Left ventricle myocardium inferior (tissue), 1 donor: ENCODE data around the gene HS3ST6. TPM values are rescaled to one million over a fixed set of nuclear protein-coding genes. Genes with fewer than 3 reads are reported as not detected.
"Not testable (repeated sequence)": the region's sequence is repeated elsewhere in the genome, so short reads cannot be mapped to it uniquely, and the experiment has no call there.

Source experiments
- DNase-seq: peaks from one replicate; pipeline ENCODE4 v3.0.0-alpha.2; 2020
- H3K27ac ChIP-seq: fragments of 200-600 bp; replicated peaks from 2 replicates; pipeline ENCODE4 v1.8.0; 2021
- H3K27me3 ChIP-seq: fragments of 200-600 bp; 2 replicates; pipeline ENCODE4 v1.8.0; 2021; ENCODE audit warnings: low read depth
- H3K36me3 ChIP-seq: fragments of 200-600 bp; 2 replicates; pipeline ENCODE4 v1.8.0; 2021
- H3K4me1 ChIP-seq: fragments of 200-600 bp; 2 replicates; pipeline ENCODE4 v1.8.0; 2021
- H3K4me3 ChIP-seq: fragments of 200-600 bp; 2 replicates; pipeline ENCODE4 v1.8.0; 2021; ENCODE audit warnings: mild to moderate bottlenecking, moderate library complexity
- H3K9me3 ChIP-seq: fragments of 200-600 bp; replicated peaks from 2 replicates; pipeline ENCODE4 v1.8.0; 2021
- CTCF ChIP-seq: fragments of 200-600 bp; IDR thresholded peaks from 2 replicates; pipeline ENCODE4 v1.8.0; 2021; ENCODE audit warnings: antibody characterized with exemption, mild to moderate bottlenecking, borderline replicate concordance
- intact Hi-C: fragments of 100-400 bp; cut with micrococcal nuclease; formaldehyde crosslinking; loops from one replicate; pipeline ENCODE4 v1.11.0; 2022
- total RNA-seq: library from RNA; stranded (reverse); fragmentation: NEBNext Ultra II Directional; extraction: Animal tissue kit (Norgen Biotek cat#: 25700); gene quantifications from one replicate; pipeline ENCODE4 v1.2.1, GENCODE V29; 2021
- donor health status: DM: no; HTN: yes; CAD: no; lungs with severe emphysema.

The HS3ST6 gene
- total RNA-seq, 1 donor from 2014 or later = not detected

GRCh38 chr16:1963806-1964505 lies 45.7 kb upstream of the HS3ST6 start:
- no peak for DNase-seq
- H3K36me3 ChIP-seq = peaks cover 28% of the 10 kb centered on the region
- peak overlapping the region; percentile 94 for H3K4me3 ChIP-seq
- no peak for TF ChIP-seq CTCF
- H3K27ac ChIP-seq = peak overlapping the region; percentile 97
- no peaks in the 10 kb centered on the region for H3K9me3 ChIP-seq
- intact Hi-C loops = no loop called here
- peaks cover 63% of the 10 kb centered on the region for H3K4me1 ChIP-seq
- H3K27me3 ChIP-seq = no peaks in the 10 kb centered on the region

- intact Hi-C loops, H3K4me3 ChIP-seq, DNase-seq, H3K27me3 ChIP-seq, H3K27ac ChIP-seq, H3K9me3 ChIP-seq: not testable (repeated sequence)
- H3K36me3 ChIP-seq = peaks cover 28% of the 10 kb centered on the region
- peaks cover 68% of the 10 kb centered on the region for H3K4me1 ChIP-seq
These were observed 44.2 kb upstream of the HS3ST6 start for GRCh38 chr16:1962161-1963153.

GRCh38 chr16:1961651-1962067 lies 43.4 kb upstream of the HS3ST6 start:
- H3K27me3 ChIP-seq = no peaks in the 10 kb centered on the region
- H3K4me1 ChIP-seq = peaks cover 68% of the 10 kb centered on the region
- TF ChIP-seq CTCF = no peak
- intact Hi-C loops = no loop called here
- DNase-seq = no peak
- H3K4me3 ChIP-seq = no peak overlapping the region
- H3K27ac ChIP-seq = peak overlapping the region; percentile 97
- peaks cover 28% of the 10 kb centered on the region for H3K36me3 ChIP-seq
- no peaks in the 10 kb centered on the region for H3K9me3 ChIP-seq

GRCh38 chr16:1960665-1961630 lies 42.7 kb upstream of the HS3ST6 start:
- H3K4me3 ChIP-seq = peak overlapping the region; percentile 97

More at GRCh38 chr16:1960665-1961630, 42.7 kb upstream of the HS3ST6 start:
- Histone ChIP-seq H3K27ac (peak overlapping the region; percentile 97), H3K4me1 (peaks cover 64% of the 10 kb centered on the region), H3K27me3 (no peaks in the 10 kb centered on the region), H3K9me3 (no peaks in the 10 kb centered on the region), H3K36me3 (peaks cover 28% of the 10 kb centered on the region)
- intact Hi-C loops = no loop called here
- TF ChIP-seq CTCF = no peak
- no peak for DNase-seq
